HEK293T (cell line): ENCODE measurements around the gene HNRNPF.

Experiments used
- CTCF ChIA-PET: fragments of 350-600 bp; formaldehyde crosslinking; extraction: SDS; loops from one replicate; lab custom pipeline; 2021; ENCODE audit warnings: antibody characterized with exemption, inconsistent platforms; lab: Yijun Ruan, JAX
- POLR2A ChIA-PET: fragments of 350-600 bp; formaldehyde crosslinking; extraction: SDS; loops from one replicate; lab custom pipeline; 2020; ENCODE audit warnings: antibody characterized with exemption, inconsistent platforms; lab: Yijun Ruan, JAX
- DNase-seq: peaks from one replicate; pipeline ENCODE4 v3.0.0; 2012; ENCODE audit warnings: mixed read lengths; ENCODE audit errors: extremely low spot score
- ARNT ChIP-seq: fragments of 450-650 bp; IDR thresholded peaks from 2 replicates; pipeline ENCODE4 v1.6.1; 2017; ENCODE audit warnings: mild to moderate bottlenecking
- BHLHE40 ChIP-seq: fragments of 450-650 bp; IDR thresholded peaks from 2 replicates; pipeline ENCODE4 v1.6.1; 2016; ENCODE audit warnings: mild to moderate bottlenecking, moderate library complexity, borderline replicate concordance
- CTBP1 ChIP-seq: fragments of 450-650 bp; IDR thresholded peaks from 2 replicates; pipeline ENCODE4 v1.6.1; 2016; ENCODE audit warnings: borderline replicate concordance
- ELF4 ChIP-seq: fragments of 450-650 bp; IDR thresholded peaks from 2 replicates; pipeline ENCODE4 v1.6.1; 2017; ENCODE audit warnings: antibody characterized with exemption
- FOXA1 ChIP-seq: fragments of 450-650 bp; IDR thresholded peaks from 2 replicates; pipeline ENCODE4 v1.6.1; 2016; ENCODE audit warnings: mild to moderate bottlenecking
- FOXK2 ChIP-seq: fragments of 450-650 bp; IDR thresholded peaks from 2 replicates; pipeline ENCODE4 v1.6.1; 2016; ENCODE audit warnings: mild to moderate bottlenecking
- FOXM1 ChIP-seq: fragments of 450-650 bp; IDR thresholded peaks from 2 replicates; pipeline ENCODE4 v1.6.1; 2017; ENCODE audit warnings: mild to moderate bottlenecking, borderline replicate concordance
- HDGF ChIP-seq: fragments of 450-650 bp; IDR thresholded peaks from 2 replicates; pipeline ENCODE4 v1.6.1; 2017; ENCODE audit warnings: antibody characterized with exemption, borderline replicate concordance
- L3MBTL2 ChIP-seq: fragments of 450-650 bp; conservative IDR thresholded peaks from 2 replicates; pipeline ENCODE4 v1.6.1; 2016; ENCODE audit warnings: mild to moderate bottlenecking
- LEF1 ChIP-seq: fragments of 450-650 bp; IDR thresholded peaks from 2 replicates; pipeline ENCODE4 v1.6.1; 2017; ENCODE audit warnings: mild to moderate bottlenecking, borderline replicate concordance
- NFRKB ChIP-seq: fragments of 450-650 bp; IDR thresholded peaks from 2 replicates; pipeline ENCODE4 v1.6.1; 2016; ENCODE audit warnings: mild to moderate bottlenecking, moderate library complexity
- PKNOX1 ChIP-seq: fragments of 450-650 bp; IDR thresholded peaks from 2 replicates; pipeline ENCODE4 v1.6.1; 2016
- SP1 ChIP-seq: fragments of 450-650 bp; IDR thresholded peaks from 2 replicates; pipeline ENCODE4 v1.6.1; 2017
- SUZ12 ChIP-seq: fragments of 450-650 bp; IDR thresholded peaks from 2 replicates; pipeline ENCODE4 v1.6.1; 2016; ENCODE audit warnings: mild to moderate bottlenecking
- TARDBP ChIP-seq: fragments of 450-650 bp; IDR thresholded peaks from 2 replicates; pipeline ENCODE4 v1.6.1; 2016
- ZNF384 ChIP-seq: fragments of 450-650 bp; IDR thresholded peaks from 2 replicates; pipeline ENCODE4 v1.6.1; 2016

HNRNPF gene

DNA sequence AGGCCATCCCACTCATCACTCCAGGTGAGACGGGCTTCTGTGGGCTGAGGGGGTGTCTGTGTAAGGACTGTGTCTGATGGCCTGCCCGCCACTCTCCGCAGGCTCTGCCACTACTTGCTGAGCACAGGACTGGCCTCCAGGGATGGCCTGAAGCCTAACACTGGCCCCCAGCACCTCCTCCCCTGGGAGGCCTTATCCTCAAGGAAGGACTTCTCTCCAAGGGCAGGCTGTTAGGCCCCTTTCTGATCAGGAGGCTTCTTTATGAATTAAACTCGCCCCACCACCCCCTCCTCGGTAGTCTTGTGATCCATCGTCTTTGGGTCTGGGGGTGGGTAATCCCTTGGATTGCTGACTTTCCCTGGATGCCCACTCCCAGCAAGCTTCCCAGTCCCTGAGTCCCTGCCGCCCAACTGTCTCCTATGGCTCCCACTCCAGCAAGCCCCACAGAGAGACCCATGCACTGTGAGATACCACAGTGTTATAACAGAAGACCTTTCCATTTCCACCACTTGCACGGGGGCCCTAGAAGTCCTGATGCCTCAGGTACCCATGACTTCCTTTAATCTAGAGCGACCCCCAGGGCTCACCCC, 32.8 kb downstream of the HNRNPF start:
- no peak for DNase-seq
- ChIA-PET POLR2A (no interaction called here), CTCF (no interaction called here)
- TF ChIP-seq PKNOX1 (no peak), BHLHE40 (no peak)

GRCh38 chr10:43375401-43376020, 33.5 kb downstream of the HNRNPF start:
- POLR2A ChIA-PET = no interaction called here
- DNase-seq = no peak
- TF ChIP-seq FOXM1 = no peak
- TF ChIP-seq LEF1 = no peak
- TF ChIP-seq PKNOX1 = no peak
- TF ChIP-seq ARNT = no peak
- no peak for TF ChIP-seq SUZ12
- no peak for TF ChIP-seq CTBP1
- no peak for TF ChIP-seq SP1
- CTCF ChIA-PET = no interaction called here

GRCh38 chr10:43374194-43374593, 34.8 kb downstream of the HNRNPF start:
- POLR2A ChIA-PET = no interaction called here
- DNase-seq = no peak
- CTCF ChIA-PET = no interaction called here
- no peak for TF ChIP-seq L3MBTL2
- no peak for TF ChIP-seq FOXM1
- no peak for TF ChIP-seq FOXK2
- no peak for TF ChIP-seq ARNT
- no peak for TF ChIP-seq HDGF
- TF ChIP-seq BHLHE40 = no peak
- no peak for TF ChIP-seq ELF4
- no peak for TF ChIP-seq SP1
- no peak for TF ChIP-seq LEF1
- no peak for TF ChIP-seq PKNOX1
- no peak for TF ChIP-seq FOXA1
- no peak for TF ChIP-seq SUZ12
- TF ChIP-seq TARDBP = no peak
- no peak for TF ChIP-seq CTBP1
- no peak for TF ChIP-seq ZNF384
- TF ChIP-seq NFRKB = no peak

GRCh38 chr10:43373461-43373860, 35.5 kb downstream of the HNRNPF start:
- TF ChIP-seq ELF4 = no peak
- TF ChIP-seq TARDBP = no peak
- no peak for TF ChIP-seq FOXM1
- TF ChIP-seq CTBP1 = no peak
- no peak for TF ChIP-seq SUZ12
- no peak for TF ChIP-seq SP1
- TF ChIP-seq ZNF384 = no peak
- TF ChIP-seq NFRKB = no peak
- TF ChIP-seq FOXK2 = no peak
- no peak for TF ChIP-seq PKNOX1
- TF ChIP-seq FOXA1 = no peak
- ChIA-PET CTCF (no interaction called here), POLR2A (no interaction called here)
- DNase-seq = no peak

DNA sequence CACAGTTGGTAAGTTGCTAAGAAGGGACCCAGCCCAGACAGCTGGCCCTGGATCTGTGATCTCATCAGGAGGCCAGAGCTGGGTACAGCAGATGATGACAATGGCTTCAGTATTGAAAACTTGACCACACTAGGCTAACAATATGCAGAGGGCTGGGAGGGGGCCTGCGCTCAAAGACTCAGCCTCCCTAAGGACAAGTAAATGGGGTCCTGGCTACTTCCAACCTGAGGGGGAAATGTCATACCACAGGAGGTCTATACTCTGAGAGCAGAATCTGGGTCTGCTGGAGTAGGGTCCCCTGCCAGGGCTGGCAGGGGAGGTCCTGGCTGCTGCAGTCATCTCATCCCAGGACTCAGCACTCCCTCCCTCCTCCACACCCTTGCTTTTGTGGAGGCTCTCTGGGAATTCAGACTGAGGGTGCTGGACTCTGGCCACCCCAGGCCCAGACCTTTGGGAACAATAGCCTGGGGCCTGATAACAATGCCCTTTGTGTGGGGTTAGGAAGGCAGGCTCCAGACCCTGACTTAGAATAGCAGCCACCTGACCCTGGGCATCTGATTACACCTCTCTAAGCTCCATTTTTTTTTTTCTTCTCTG, 36.1 kb downstream of the HNRNPF start:
- ChIA-PET POLR2A (no interaction called here), CTCF (no interaction called here)
- DNase-seq = no peak
- TF ChIP-seq TARDBP = no peak
- TF ChIP-seq HDGF = no peak
- no peak for TF ChIP-seq PKNOX1
- TF ChIP-seq ZNF384 = no peak

- ChIA-PET CTCF (no interaction called here), POLR2A (no interaction called here)
- no peak for DNase-seq
- TF ChIP-seq L3MBTL2 (no peak), ELF4 (no peak), BHLHE40 (no peak)
These were observed 37.6 kb downstream of the HNRNPF start, which contains the start of gene FXYD4 for GRCh38 chr10:43371418-43371817. FXYD4 (plus strand) TSS chr10:43371636; CDS start chr10:43373747, 2,111 bp downstream.
